CD14-positive monocyte (primary cell): ENCODE measurements around the gene ADCY7. TPM values are rescaled to one million over a fixed set of nuclear protein-coding genes. Genes with fewer than 3 reads are reported as not detected.

Experiments
- DNase-seq, 3 donors: peaks; one replicate each; pipeline ENCODE4 v3.0.0-alpha.2; 2011 to 2022
- H2AFZ ChIP-seq: 2 replicates; pipeline ENCODE4 v1.6.0; 2012; ENCODE audit warnings: mild to moderate bottlenecking, low read depth, low read length, inconsistent platforms; ENCODE audit not compliant: insufficient read depth, poor library complexity, severe bottlenecking
- H3K27ac ChIP-seq, 2 donors: 1 replicate in 1 of 2; 2 replicates in 1 of 2; pipeline ENCODE4 v1.5.1; 2012 to 2013; ENCODE audit warnings: low read length in 2 of 2, control low read depth in 1 of 2, inconsistent platforms in 1 of 2, low read depth in 1 of 2, mild to moderate bottlenecking in 1 of 2
- H3K27me3 ChIP-seq, 2 donors: one replicate each; pipeline versions ENCODE4 v1.6.0 to v1.6.1; 2011 to 2013; ENCODE audit warnings: low read length in 2 of 2; ENCODE audit not compliant: control insufficient read depth in 2 of 2, insufficient read depth in 2 of 2
- H3K36me3 ChIP-seq, 2 donors: replicated peaks in 1 of 2; 1 replicate in 1 of 2; 2 replicates in 1 of 2; pipeline versions ENCODE4 v1.5.1 to v1.6.1; 2012 to 2013; ENCODE audit warnings: low read length in 2 of 2, control low read depth in 1 of 2, inconsistent platforms in 1 of 2, mild to moderate bottlenecking in 1 of 2; ENCODE audit not compliant: insufficient read depth in 2 of 2, control insufficient read depth in 1 of 2
- H3K4me1 ChIP-seq, 2 donors: 1 replicate in 1 of 2; 2 replicates in 1 of 2; pipeline versions ENCODE4 v1.5.1 to v1.6.1; 2012 to 2013; ENCODE audit warnings: low read length in 2 of 2, control low read depth in 1 of 2, inconsistent platforms in 1 of 2, mild to moderate bottlenecking in 1 of 2, moderate library complexity in 1 of 2; ENCODE audit not compliant: insufficient read depth in 2 of 2, control insufficient read depth in 1 of 2
- H3K4me2 ChIP-seq: replicated peaks from 2 replicates; pipeline ENCODE3; 2012; ENCODE audit warnings: low read length, moderate library complexity, mild to moderate bottlenecking; ENCODE audit not compliant: poor library complexity, severe bottlenecking; ENCODE audit errors: extremely low read depth
- H3K4me3 ChIP-seq, 3 experiments: fragments of 200-600 bp in 1 of 3; sonication (generic) in 1 of 3; replicated peaks in 1 of 3; 1 replicate in 2 of 3; 2 replicates in 1 of 3; pipeline ENCODE4 v1.5.1; 2011 to 2013; ENCODE audit warnings: low read length in 3 of 3, mild to moderate bottlenecking in 3 of 3, control low read depth in 2 of 3, low read depth in 2 of 3, inconsistent platforms in 1 of 3, moderate library complexity in 1 of 3
- H3K79me2 ChIP-seq: 2 replicates; pipeline ENCODE4 v1.6.0; 2012; ENCODE audit warnings: mild to moderate bottlenecking, control low read depth, inconsistent platforms, low read length, moderate library complexity; ENCODE audit not compliant: insufficient read depth
- H3K9ac ChIP-seq: 2 replicates; pipeline ENCODE4 v1.6.0; 2017; ENCODE audit warnings: low read length, mild to moderate bottlenecking; ENCODE audit not compliant: insufficient read depth, poor library complexity, severe bottlenecking
- H3K9me3 ChIP-seq, 2 donors: replicated peaks in 1 of 2; 1 replicate in 1 of 2; 2 replicates in 1 of 2; pipeline versions ENCODE4 v1.5.1 to v1.6.1; 2012 to 2013; ENCODE audit warnings: low read length in 2 of 2, control low read depth in 1 of 2; ENCODE audit not compliant: control insufficient read depth in 1 of 2, insufficient read depth in 1 of 2
- H4K20me1 ChIP-seq: 2 replicates; pipeline ENCODE4 v1.6.0; 2012; ENCODE audit warnings: mild to moderate bottlenecking, low read length, control low read depth, moderate library complexity; ENCODE audit not compliant: insufficient read depth
- H3K27ac Mint-ChIP-seq, 7 donors: one replicate each; pipeline ENCODE4 v1.8.0; 2020; ENCODE audit warnings: mild to moderate bottlenecking in 7 of 7, mixed read lengths in 7 of 7, moderate library complexity in 6 of 7, inconsistent platforms in 2 of 7
- H3K27me3 Mint-ChIP-seq, 3 donors: one replicate each; pipeline ENCODE4 v1.8.0; 2021 to 2022; ENCODE audit warnings: low read depth in 3 of 3, mild to moderate bottlenecking in 3 of 3, mixed read lengths in 3 of 3, moderate library complexity in 3 of 3, inconsistent platforms in 1 of 3
- H3K36me3 Mint-ChIP-seq, 2 donors: one replicate each; pipeline ENCODE4 v1.8.0; 2020; ENCODE audit warnings: mixed read lengths in 2 of 2, inconsistent platforms in 1 of 2, mild to moderate bottlenecking in 1 of 2
- H3K4me1 Mint-ChIP-seq: one replicate; pipeline ENCODE4 v1.8.0; 2020; ENCODE audit warnings: mild to moderate bottlenecking, mixed read lengths
- H3K4me3 Mint-ChIP-seq, 2 donors: one replicate each; pipeline ENCODE4 v1.8.0; 2020; ENCODE audit warnings: mild to moderate bottlenecking in 2 of 2, mixed read lengths in 2 of 2, moderate library complexity in 1 of 2
- H3K9me3 Mint-ChIP-seq, 7 donors: one replicate each; pipeline ENCODE4 v1.8.0; 2020 to 2022; ENCODE audit warnings: mixed read lengths in 7 of 7, mild to moderate bottlenecking in 6 of 7, moderate library complexity in 6 of 7, inconsistent platforms in 2 of 7
- WGBS: methylation state at CpG from one replicate; pipeline ENCODE4 v1.1.5; 2013; ENCODE audit warnings: missing lambda C conversion rate; ENCODE audit not compliant: insufficient coverage; 5-methylcytosine and 5-hydroxymethylcytosine counted together
- intact Hi-C, 2 donors: fragments of 100-400 bp; cut with micrococcal nuclease; formaldehyde crosslinking; loops; one replicate each; pipeline versions ENCODE4 v1.15.0 to v1.15.1; 2023
- polyA plus RNA-seq, 3 donors: library from polyadenylated mRNA; depleted of rRNA in 1 of 3; unstranded in 2 of 3; stranded (reverse) in 1 of 3; fragments of 300-500 nt in 2 of 3; fragments of >200 nt in 1 of 3; fragmentation: Illumina TruSeq in 2 of 3; gene quantifications; 1 replicate in 2 of 3; 2 replicates in 1 of 3; pipeline ENCODE4 v1.2.3, GENCODE V29; 2012 to 2021
- TF ChIP-seq, protein P1 (sequence below): fragments of 200-600 bp; IDR thresholded peaks from one replicate; pipeline ENCODE4 v1.8.0; 2022; ENCODE audit warnings: antibody characterized with exemption, mild to moderate bottlenecking

Gene ADCY7
- polyA plus RNA-seq, 3 donors = 53.1 to 230 (median 91.5) TPM

DNA sequence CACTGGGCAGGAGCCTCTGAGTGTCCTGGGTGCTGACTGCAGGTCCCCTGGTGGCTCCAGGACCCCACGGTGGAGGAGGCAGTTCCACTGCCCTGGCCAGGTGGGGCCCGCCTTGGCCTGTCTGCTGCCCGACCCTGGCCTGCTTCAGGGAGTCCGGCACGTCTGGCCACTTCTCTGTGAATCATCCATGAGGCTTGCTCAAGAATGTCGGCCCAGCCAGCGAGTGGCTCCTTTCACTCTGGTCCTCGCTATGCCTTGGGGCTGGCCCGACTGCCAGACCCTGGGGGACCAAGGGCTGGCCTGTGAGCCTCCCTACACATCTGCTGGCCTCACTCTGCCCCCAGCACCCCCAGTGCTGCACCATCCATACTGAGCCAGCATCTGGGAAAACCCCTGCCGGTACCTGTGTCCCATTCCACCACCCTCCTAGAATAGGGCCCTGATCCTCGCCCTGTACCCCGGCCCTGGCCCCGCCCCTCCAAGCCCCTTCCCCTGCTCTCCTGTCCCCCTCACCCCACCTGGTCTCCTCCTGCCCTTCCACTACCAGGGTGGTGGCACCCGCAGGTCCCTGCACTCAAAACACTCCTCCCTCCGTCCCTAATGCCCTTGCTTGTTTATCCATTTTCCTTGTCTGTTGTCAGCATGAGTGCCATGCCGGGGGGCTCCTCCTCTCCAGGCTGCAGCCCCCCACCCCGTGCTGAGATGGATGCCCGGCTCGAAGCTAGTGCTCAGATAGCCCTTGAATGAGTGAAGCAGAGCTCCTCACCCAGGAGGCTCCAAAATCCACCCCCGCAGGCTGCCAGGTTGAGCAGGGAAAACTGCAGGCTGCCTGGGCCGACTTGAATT, 35.5 kb downstream of the ADCY7 start:
- TF ChIP-seq, protein P1, sequence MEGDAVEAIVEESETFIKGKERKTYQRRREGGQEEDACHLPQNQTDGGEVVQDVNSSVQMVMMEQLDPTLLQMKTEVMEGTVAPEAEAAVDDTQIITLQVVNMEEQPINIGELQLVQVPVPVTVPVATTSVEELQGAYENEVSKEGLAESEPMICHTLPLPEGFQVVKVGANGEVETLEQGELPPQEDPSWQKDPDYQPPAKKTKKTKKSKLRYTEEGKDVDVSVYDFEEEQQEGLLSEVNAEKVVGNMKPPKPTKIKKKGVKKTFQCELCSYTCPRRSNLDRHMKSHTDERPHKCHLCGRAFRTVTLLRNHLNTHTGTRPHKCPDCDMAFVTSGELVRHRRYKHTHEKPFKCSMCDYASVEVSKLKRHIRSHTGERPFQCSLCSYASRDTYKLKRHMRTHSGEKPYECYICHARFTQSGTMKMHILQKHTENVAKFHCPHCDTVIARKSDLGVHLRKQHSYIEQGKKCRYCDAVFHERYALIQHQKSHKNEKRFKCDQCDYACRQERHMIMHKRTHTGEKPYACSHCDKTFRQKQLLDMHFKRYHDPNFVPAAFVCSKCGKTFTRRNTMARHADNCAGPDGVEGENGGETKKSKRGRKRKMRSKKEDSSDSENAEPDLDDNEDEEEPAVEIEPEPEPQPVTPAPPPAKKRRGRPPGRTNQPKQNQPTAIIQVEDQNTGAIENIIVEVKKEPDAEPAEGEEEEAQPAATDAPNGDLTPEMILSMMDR = no peak
- 91% methylated on average over 21 of the region's 21 CpGs for WGBS
- Histone ChIP-seq H3K4me1 (no peaks in the 10 kb centered on the region), H3K27me3 (no peaks in the 10 kb centered on the region), H3K27ac (no peak overlapping the region), H3K36me3 (peaks cover 97 to 100% of the 10 kb centered on the region in 2 donors), H3K4me2 (no peak overlapping the region), H3K9me3 (no peaks in the 10 kb centered on the region), H3K9ac (no peak overlapping the region), H3K4me3 (no peak overlapping the region), H3K79me2 (peaks cover 57% of the 10 kb centered on the region), H4K20me1 (peaks cover 100% of the 10 kb centered on the region), H2AFZ (no peak overlapping the region)
- peaks cover 0 to 1% (median 0%) of the 10 kb centered on the region in 3 donors for H3K27me3 Mint-ChIP-seq
- DNase-seq = no peak
- no peak overlapping the region for H3K4me3 Mint-ChIP-seq
- intact Hi-C loops = no loop called here
- peak overlapping the region in 2 of 7 donors; percentile 6 to 72 for H3K27ac Mint-ChIP-seq
- H3K9me3 Mint-ChIP-seq = no peaks in the 10 kb centered on the region
- no peaks in the 10 kb centered on the region for H3K4me1 Mint-ChIP-seq
- H3K36me3 Mint-ChIP-seq = peaks cover 76 to 98% of the 10 kb centered on the region in 2 donors

DNA sequence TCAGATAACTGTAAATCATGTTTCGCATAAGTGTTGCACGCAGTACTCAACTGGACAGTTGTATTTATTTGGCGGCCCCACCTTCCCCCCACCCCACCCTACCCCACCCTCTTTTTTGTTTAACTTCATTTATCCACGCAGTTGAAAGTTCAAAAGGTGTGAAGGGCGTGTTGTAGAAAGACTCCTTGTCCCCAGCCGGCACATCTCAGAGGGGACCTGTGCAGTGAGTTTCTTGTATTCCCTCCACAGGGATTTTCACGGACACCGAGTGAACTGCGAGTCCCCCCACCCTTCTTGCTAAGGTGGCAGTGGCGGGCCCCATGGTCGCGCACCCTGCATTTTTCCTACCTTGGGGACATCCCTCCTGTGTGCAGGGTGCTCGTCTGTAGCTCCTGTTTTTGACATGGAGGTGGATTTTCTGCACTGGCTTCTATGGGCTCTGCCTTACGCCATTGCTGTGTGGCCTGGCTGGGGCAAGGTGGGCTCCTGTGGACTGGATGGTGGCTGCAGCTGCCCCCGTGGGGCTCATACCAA, 36.2 kb downstream of the ADCY7 start:
- Histone ChIP-seq H3K4me1 (no peaks in the 10 kb centered on the region), H3K27me3 (no peaks in the 10 kb centered on the region), H3K4me2 (no peak overlapping the region), H3K27ac (peak overlapping the region in 1 of 2 donors; percentile 41), H2AFZ (no peak overlapping the region), H3K36me3 (peaks cover 97 to 100% of the 10 kb centered on the region in 2 donors), H4K20me1 (peaks cover 100% of the 10 kb centered on the region), H3K9ac (no peak overlapping the region), H3K9me3 (no peaks in the 10 kb centered on the region), H3K79me2 (peaks cover 55% of the 10 kb centered on the region), H3K4me3 (no peak overlapping the region)
- Mint-ChIP-seq H3K4me3 (no peak overlapping the region), H3K4me1 (no peaks in the 10 kb centered on the region), H3K27me3 (peaks cover 0 to 2% (median 1%) of the 10 kb centered on the region in 3 donors), H3K36me3 (peaks cover 76 to 98% of the 10 kb centered on the region in 2 donors), H3K27ac (peak overlapping the region in 1 of 7 donors; percentile 50), H3K9me3 (no peaks in the 10 kb centered on the region)
- 97% methylated on average over 8 of the region's 15 CpGs for WGBS
- intact Hi-C loops = no loop called here
- no peak for DNase-seq
- TF ChIP-seq, protein P1 = no peak
